Activated T-helper 1 cell treated with Interleukin-2 at 50 U/mL for 16 hours (primary cell): Measurements from ENCODE around the gene AGAP1.
"Not testable (repeated sequence)": the region's sequence is repeated elsewhere in the genome, so short reads cannot be mapped to it uniquely, and the experiment has no call there.

ENCODE experiments used
- DNase-seq: peaks from one replicate; pipeline ENCODE4 v3.0.0-alpha.2; 2020; ENCODE audit warnings: low read depth

The AGAP1 gene

DNA sequence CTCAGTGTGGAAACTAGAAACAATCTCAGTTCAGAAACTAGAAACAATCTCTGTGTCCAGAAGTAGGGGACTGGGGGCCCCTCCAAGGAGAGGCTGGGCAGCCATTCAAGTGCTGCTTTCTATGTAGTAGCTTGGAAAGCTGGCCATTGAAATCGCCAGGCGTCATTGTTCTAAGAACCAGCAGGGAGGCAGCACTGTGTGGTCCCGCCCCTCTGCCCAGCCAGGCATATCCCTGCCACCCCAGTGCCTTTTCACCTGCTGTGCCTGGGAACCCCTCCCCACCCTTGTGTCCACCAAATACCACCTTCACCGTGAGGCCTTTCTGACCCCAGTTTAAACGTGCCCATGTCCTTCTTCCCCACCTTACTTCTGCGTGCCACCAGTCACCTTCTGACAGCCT lies 452.7 kb downstream of the AGAP1 start:
- no peak for DNase-seq

DNA sequence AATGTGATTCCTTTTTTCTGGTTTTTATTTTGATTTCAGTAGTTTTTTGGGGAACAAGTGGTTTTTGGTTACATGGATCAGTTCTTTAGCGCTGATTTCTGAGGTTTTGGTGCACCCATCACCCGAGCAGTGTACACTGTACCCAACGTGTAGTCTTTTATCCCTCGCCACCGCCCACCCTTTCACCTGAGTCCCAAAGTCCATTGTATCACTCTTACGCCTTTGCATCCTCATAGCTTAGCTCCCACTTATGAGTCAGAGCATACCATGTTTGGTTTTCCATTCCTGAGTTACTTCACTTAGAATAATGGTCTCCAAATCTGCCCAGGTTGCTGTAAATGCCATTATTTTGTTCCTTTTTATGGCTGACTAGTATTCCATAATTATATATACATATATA lies 453.2 kb downstream of the AGAP1 start:
- DNase-seq, result not testable (repeated sequence)

DNA sequence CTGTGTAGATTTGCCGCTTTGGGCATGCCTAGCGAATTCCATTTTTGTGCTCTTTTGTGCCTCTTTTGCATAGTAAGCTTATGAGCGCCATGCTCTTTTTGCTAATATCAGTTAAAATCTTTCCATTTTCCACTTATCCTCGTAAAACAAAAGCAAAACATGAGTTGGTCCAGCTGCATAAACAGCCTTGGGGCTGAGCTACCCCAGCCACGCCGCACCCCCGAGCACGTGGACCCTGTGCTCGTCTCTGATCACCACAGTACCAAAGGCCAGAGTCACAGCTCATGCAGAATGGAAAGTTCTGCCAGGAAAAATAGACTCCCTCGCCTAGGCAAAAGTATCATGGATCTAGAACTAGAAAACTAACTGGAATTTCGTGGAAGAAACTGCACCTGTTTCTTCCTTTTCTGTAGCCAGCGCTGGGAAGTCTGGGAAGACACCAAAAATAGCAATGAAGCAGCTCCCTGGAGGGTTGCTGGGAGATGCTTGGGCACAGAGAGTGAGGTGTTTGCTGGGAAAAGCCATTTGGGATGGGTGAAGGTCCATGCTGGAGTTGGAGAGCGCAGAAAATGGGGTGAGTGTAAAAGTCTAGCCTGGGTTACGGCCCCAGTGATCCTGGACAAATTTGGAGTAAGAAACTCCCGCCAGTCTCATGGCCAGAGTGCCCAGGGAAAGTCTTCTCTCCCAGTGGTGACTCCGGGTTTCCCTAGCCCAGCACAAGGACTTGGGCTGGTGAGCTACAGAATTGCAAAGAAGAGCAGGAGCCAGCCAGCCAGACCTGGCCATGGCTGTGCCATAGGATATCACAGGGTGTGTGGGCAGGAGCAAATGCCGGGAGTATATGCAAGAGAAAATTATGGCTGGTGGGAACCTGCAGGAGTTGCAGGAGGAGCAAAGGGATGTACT lies 456.0 kb downstream of the AGAP1 start:
- no peak for DNase-seq

DNA sequence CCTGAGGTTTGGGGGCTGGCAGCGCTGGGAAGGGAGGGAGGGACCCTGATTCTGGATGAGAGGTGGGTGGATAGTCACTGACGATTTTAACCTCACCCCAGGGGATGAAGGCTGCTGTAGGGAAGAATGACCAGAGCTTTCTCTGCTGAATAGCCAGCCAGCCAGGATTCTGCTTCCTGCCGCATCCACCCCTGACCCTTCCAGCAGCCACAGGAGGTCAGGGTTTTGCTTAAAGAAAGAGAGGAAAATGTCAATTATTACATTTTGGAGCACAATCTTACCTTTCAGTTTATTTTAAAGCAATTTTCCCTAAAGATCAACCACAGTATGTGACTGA lies 456.6 kb downstream of the AGAP1 start:
- no peak for DNase-seq

DNA sequence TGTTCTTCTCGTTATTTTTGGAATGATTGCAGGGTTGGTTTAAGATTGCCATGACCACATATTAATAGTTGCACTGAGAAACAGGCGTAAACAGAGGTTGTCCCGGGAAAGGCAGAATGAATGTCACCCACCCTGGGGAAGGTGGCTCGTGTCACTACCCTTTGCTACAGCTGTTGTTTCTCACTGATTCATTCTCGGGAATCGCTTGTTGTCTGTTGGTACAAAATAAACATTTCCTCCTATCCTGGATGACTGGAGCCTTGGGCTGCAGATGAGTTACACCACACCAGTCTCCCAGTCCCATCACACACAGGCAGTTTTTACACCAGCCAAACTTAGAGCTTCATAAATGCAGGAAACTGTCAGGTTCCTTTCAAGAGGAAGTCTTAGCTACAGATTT lies 457.6 kb downstream of the AGAP1 start:
- no peak for DNase-seq

DNA sequence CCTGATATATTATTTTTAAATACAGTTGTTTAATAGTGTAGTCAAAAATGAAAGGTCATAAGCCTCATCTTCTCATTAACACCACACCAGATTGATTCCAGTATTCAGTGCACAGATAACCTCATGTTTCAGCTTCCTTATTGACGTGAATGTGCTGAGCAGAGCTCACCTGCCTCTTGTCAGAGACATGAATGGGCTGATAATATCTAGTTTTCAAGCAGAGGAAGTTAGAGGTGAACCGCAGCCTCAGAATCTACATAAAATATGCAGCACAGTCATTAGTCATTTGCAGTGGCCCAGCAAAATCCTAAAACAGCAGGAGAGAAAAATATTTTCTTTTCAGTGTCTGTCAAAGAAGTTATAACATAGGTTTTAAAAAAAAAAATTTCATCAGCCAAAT lies 458.1 kb downstream of the AGAP1 start:
- no peak for DNase-seq

DNA sequence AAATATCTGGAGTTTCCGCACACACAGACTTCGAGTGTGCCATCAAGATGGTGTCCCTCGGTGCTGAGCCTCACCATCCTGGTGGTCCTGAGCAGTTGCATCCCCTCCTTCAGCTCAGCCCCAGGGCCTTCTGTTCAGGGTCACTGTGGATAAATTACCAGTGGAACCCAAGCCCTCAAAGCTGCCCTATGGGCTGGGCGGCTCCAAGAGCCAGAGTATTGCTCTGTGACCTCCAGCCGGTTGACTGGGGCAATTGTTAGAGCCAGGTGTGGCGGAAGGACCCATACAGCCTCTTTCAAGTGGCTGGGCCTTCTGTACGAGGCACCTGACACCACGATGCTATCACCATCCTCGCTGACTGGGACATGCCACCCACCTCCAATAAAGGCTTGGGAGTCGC lies 458.9 kb downstream of the AGAP1 start:
- DNase-seq, result no peak

DNA sequence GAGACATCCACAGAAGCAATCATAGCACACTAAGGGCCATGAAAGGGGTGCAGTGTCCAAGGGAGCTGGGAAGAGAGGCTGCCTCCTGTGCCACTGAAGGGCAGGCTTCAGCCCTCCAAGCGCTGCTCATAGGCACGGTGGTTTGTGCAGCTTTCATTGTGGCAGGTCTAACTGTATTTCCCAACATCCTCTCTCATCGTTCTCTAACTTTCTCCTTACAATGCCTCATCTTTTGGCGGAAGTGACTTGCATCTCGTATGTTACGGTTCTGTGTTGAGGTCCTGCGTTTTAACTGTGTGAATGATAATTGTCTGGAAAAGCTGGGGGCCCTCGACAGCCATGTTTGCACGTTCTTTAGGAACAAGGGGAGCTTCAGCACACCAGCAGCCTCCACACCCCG lies 460.4 kb downstream of the AGAP1 start:
- DNase-seq, result no peak

DNA sequence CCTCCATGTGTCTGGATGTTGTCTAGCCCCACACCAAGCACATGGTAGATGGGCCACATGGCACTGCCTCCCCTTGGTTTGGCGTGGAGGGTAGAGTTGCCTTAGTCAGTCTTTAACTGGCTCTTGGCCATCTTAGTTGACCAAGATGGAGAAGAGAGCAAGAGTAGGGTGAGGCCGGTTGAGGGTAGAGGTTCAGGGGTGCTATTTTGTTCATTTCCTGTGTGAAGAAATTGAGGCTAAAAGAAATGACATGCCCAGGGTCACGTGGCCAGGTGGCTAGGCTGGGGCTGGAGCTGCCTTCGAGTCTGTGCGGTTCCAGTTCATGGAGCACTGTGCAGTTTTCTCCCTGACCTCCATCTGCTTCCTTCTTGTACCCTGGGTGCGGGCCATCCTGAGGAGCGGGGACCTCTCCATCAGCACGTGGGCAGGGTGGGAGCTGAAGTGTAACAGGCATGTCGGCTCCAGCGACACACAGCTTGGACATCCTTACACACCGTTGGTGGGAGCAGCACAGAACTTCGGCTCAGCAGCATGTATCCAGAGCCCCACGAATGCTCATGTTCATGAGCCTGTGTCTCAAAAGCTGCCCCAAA lies 461.1 kb downstream of the AGAP1 start:
- DNase-seq, result no peak

DNA sequence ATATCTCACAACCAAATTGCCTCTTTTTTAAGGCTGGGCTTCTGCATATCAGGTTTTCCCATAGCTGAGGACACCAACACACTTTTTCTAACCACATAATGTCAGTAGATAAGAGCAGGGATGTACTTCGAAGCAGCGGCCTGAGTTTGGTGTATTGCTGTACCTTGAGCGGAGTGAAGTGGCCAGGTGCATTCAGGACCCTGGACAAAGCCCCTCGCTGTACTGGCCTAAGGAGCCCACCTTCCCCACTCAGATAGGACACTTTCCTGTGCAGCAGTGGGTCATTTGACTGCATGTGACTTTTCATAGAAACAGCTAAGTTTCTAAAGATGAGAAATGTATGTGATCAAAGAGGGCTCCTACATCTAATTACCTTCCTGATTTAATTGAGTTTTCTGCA lies 461.8 kb downstream of the AGAP1 start:
- no peak for DNase-seq

DNA sequence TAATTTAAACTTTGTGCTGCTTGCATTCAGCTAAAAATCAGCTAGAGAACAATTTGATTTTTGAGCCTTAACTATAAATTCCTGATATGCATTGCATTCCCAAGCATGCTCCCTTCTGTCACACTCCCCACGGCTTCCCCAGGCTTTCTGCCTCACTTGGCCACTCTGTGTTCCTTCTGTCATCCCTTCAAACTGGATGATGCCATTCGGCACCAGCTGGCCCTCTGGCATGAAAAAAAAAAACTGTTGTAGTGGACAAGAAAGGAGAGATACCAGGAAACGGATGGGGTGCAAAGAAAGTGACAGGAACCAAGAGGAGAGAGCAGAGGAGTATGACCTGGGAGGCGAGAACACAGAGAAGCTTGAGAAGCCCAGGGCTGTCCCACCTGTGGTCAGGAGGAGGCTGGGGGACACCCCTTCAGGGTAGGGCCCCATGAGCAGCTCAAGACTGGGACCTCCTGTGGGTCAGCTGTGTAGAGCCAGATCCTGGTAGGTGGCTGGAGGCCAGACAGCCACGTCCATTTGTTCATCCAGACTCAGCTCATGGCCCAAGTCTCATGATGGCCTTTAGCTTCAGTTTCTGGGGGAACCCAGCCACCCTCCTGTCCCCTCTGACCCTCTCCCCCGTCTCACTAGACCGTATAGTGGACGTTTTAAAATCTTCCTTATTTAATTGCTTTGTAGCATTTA lies 462.6 kb downstream of the AGAP1 start:
- DNase-seq, result no peak

DNA sequence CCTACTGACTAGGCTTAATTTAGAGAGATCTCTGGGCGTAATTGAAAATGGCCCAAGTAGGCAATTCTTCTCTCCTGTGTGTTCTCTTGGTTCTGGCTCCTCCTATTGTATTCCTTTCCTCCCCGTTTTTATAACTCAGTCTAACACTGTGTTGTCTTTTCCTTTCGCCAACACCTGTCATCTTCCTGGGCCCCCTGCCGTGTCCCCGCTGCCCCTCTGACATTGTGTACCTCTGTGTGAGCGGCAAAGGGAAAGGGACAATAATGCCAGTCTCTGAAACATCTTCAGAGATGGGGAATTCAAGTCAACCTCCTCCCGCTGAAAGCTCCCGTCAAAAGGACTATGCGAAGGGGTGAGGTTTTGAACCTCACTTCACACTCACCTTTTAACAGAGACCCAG lies 463.4 kb downstream of the AGAP1 start:
- no peak for DNase-seq

DNA sequence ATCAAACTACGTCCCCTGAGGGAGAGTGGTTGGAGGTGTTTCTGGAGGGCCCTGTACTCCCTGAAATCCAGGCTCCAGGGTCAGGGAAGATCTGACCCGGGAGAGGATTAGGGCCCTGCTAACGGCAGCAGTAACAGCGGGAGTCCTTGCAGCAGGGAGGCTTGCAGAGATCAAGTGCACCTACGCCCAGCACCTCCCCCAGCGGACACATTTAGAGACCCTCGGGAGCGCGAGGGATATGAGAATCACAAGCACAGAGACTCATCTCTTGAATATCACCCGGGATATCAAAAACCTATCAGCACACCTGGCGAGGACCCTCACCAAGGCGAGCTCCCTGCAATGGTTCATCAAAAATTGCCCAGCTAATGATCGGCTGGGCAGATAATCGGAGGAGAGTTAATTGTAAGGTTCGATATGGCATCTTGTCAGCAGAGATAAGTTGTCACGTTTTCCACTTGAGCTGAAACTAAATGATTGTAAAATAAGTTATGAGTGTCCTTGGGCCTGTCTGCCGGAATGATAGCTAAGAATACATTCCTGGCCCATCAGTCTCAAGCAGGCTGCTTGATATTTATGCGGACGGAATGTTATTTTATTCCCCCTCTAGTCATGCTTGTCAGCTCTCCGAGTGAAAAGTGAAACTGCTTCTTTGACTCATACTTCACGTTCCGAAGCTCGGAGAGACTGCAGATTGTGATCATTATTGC lies 464.5 kb downstream of the AGAP1 start:
- no peak for DNase-seq

DNA sequence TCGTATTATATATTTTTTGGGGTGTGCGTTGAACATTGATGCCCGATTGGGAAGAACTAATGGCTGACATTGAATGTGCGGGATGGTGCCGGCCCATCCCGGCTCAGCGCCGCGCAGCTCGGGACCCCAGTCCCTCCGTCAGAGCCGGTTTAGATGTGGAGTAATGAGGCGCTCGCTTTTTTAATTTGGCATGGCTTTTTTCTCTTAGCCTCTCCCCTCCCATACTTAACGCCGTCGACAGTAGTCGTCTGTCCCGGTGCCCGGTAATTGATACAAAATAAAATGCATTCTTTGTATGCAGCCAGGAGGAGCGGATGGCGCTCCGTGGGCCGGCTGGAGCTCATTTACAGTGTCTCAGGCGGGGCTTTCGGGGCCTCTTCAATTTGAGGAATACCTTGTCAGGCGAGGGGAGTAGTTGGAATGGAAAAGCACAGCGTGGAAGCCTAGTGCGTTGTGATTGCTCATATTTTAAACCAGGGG lies 465.1 kb downstream of the AGAP1 start:
- no peak for DNase-seq

DNA sequence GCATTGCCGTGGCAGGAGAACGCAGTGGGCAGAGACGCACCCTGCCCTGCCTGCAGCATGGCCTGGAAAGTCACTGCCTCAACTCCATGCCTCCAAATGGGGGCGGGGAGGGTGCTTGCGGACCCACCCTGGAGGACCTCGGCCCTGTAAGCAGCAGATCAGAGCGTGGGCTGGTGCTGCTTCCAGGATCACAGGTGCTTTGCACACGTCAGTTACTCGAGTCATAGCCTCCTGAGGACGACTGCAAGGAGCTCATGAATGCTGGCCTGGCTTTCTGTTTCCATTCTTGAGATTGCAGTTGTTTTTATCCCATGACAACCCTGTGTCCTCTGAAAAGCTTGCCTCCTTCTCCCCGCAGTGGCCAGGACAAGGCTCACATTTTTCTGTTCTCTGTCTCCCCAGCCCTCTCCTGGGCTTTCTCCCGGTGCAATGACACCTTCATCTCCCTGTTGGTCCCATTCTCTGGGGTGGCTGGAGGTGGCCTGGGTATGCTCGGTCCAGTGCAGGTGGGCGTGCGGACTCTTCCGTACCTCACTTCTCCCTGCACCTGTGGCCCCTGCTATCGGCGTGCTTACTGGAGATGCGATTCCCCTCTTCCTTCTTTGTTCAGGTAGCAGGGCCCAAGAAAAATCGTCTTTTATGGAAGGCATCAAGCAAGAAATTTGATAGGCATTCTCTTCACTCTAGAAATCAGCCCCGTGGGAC lies 466.3 kb downstream of the AGAP1 start:
- DNase-seq, result no peak

DNA sequence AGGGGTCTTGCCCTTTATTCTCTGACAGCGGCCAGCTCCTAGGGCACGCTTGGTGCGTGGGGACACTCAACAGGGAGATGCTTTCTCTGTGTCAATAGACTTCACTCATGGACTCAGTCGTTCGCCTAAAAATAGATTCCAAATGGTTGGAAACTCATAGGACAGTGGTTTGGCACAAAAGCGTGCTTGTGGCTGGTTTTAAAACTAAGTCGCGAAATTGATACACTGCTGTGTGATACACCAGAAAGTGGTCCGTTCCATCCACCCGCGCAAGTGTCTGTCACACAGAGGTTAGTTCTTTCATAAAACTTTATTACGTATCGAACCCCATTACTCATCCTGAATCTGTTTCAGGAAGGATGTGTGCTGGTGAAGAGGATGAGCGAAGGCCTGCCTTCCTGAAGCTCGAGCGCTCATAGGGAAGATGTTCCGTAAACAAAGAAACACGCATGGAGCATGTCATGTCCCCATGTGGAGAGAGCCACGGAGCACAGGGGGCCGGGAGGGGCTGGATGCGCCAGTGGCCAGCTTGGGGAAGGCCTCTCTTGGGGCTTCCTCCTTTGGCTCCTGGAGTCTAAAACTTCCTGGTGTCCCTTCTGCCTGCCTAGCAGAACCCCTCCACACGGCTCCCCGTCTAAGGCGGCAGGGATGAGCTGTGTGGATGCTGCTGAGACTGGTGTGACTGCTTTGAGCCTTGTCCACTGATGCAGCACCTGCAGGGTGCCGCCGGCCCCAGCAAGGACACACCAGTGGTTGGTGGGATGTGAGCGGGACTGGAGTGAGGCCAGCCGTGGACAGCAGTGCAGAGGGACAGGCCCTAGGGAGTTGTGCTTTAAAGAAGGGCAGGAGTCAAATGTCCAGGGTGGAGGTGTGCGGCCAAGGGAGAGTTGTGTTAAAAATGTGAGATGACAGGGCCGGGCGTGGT lies 467.1 kb downstream of the AGAP1 start:
- no peak for DNase-seq

DNA sequence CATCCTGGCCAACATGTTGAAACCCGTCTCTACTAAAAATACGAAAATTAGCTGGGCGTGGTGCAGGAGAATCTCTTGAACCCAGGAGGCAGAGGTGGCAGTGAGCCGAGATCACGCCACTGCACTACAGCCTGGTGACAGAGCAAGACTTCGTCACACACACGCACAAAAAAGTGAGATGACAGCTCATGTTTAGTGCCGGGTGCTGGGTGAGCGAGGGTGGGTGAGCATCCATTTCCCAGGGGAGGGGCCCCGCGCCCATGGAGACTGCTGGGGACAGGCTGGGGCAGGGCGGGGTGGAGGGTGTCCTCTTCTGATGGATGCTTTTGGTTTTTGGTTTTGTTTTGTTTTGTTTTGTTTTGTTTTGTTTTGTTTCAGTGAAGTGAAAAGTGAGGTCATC lies 467.9 kb downstream of the AGAP1 start:
- no peak for DNase-seq

DNA sequence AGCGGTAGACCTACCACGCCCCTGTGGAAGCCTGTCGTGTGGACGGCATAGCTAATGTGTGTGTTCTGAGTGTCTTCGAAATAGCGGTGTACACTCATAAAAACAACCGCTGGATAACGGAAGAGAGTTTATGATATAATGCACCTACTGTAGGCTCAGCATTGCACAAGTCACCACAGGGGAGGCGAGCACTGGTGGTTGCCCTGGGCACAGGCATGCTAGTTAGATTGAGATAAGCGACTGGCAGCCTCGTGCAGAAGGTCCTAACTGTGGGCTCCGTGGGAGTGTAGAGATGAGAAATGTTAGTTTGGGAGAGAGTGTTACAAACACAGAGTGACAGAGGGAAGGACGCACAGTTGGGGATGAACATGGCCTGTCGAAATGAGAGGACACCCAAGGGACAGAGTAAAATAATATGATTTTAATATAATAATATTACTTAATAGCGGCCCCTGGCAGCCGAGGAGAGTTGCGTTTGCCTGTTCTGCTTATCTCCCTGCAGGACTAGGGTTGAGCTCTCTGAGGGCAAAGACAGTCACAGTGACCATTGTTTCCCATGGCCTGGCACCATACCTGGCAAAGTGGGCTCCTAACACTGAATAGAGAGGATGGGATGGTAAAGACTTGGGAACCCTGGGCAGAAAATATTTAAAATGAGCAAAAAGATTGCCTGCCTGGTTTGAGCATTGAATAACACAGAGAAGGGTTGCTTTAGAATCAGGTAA lies 470.2 kb downstream of the AGAP1 start:
- no peak for DNase-seq

DNA sequence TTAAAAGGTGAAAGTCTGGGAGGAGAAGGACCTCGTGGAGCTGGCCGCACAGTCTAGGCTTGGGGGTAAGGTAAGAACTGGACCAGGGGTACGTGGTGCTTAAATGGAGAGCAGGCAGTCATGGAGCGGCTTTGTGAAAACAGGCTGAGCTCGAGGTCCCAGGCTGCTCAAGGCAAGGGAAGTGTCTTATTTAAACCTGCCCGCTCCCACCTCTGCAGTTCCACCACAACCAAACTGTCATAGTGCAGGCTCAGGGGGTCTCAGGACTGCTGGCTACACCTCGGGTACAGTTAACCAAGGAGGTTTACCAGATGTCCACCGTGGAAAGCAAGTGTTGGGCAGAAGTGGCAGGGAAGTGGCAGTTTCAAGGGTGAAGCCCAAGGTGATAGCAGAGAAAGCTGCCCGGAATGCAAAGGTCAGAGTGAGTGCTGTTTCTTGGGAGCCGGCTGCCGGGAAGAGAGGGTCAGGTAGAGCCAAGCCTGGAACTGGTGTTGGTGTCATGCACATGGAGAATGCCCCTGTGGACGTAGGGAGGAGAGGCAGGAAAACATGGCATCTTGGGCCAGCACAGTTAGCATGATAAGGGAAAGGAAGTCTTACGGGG lies 471.0 kb downstream of the AGAP1 start:
- no peak for DNase-seq

DNA sequence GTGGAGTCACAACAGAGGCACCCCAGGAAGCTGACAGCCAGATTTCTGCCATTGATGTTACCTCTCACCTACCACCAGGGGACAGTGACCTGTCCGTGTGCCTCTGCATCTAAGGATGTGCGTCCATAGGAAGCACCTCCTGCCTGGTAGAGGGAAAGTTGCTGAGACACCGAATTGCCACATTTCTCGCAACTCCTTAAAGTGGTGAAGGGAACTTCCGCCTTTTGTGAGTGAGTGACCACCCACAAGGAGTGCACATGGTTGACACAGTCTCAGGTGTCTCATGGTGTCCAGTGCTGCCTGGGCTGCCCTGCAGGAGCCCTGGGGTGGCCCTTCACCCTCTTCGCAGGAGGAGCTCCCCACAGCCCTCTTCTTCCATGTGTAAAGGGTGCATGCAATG lies 472.6 kb downstream of the AGAP1 start:
- DNase-seq, result no peak
